ENCODE measurements around the gene ATXN1.
"Not testable (repeated sequence)": the region's sequence is repeated elsewhere in the genome, so short reads cannot be mapped to it uniquely, and the experiment has no call there.

The ATXN1 gene

GRCh38 chr6:16570946-16571345, 190.3 kb downstream of the ATXN1 start:
- no peak for DNase-seq (ENCODE audit: low read depth in 2 of 2)

GRCh38 chr6:16570221-16570553, 191.1 kb downstream of the ATXN1 start:
- DNase-seq (ENCODE audit: low read depth in 2 of 2): no peak

- DNase-seq (ENCODE audit: low read depth in 2 of 2): no peak
Measured at GRCh38 chr6:16568128-16568527, 193.1 kb downstream of the ATXN1 start.

GRCh38 chr6:16567071-16567470, 194.2 kb downstream of the ATXN1 start:
- no peak for DNase-seq (ENCODE audit: low read depth in 2 of 2)

GRCh38 chr6:16564436-16564835, 196.8 kb downstream of the ATXN1 start:
- DNase-seq (ENCODE audit: low read depth in 2 of 2): peak; percentile 39 to 47

GRCh38 chr6:16563628-16564240, 197.5 kb downstream of the ATXN1 start:
- DNase-seq (ENCODE audit: low read depth in 2 of 2): no peak

- DNase-seq (ENCODE audit: low read depth in 2 of 2): no peak
Measured at GRCh38 chr6:16562498-16562897, 198.8 kb downstream of the ATXN1 start.

GRCh38 chr6:16559071-16559470, 202.2 kb downstream of the ATXN1 start:
- DNase-seq (ENCODE audit: low read depth in 2 of 2): no peak

GRCh38 chr6:16555550-16555949, 205.7 kb downstream of the ATXN1 start:
- no peak for DNase-seq (ENCODE audit: low read depth in 2 of 2)

GRCh38 chr6:16553531-16553930, 207.7 kb downstream of the ATXN1 start:
- no peak for DNase-seq (ENCODE audit: low read depth in 2 of 2)

- DNase-seq (ENCODE audit: low read depth in 2 of 2): no peak
Measured at GRCh38 chr6:16551466-16551865, 209.8 kb downstream of the ATXN1 start.

GRCh38 chr6:16548121-16548520, 213.1 kb downstream of the ATXN1 start:
- DNase-seq (ENCODE audit: low read depth in 2 of 2): no peak

GRCh38 chr6:16547587-16547986, 213.7 kb downstream of the ATXN1 start:
- DNase-seq (ENCODE audit: low read depth in 2 of 2): no peak

GRCh38 chr6:16546861-16547260, 214.4 kb downstream of the ATXN1 start:
- DNase-seq (ENCODE audit: low read depth in 2 of 2): no peak

- DNase-seq (ENCODE audit: low read depth in 2 of 2): no peak
Measured at GRCh38 chr6:16545382-16545781, 215.9 kb downstream of the ATXN1 start.

GRCh38 chr6:16544521-16544920, 216.7 kb downstream of the ATXN1 start:
- no peak for DNase-seq (ENCODE audit: low read depth in 2 of 2)

- no peak for DNase-seq (ENCODE audit: low read depth in 2 of 2)
Measured at GRCh38 chr6:16544006-16544405, 217.3 kb downstream of the ATXN1 start.

GRCh38 chr6:16543521-16543920, 217.7 kb downstream of the ATXN1 start:
- no peak for DNase-seq (ENCODE audit: low read depth in 2 of 2)

GRCh38 chr6:16542070-16542469, 219.2 kb downstream of the ATXN1 start:
- no peak for DNase-seq (ENCODE audit: low read depth in 2 of 2)

- DNase-seq (ENCODE audit: low read depth in 2 of 2): no peak
Measured at GRCh38 chr6:16540804-16541752, 220.2 kb downstream of the ATXN1 start.

GRCh38 chr6:16540383-16540782, 220.9 kb downstream of the ATXN1 start:
- not testable (repeated sequence) for DNase-seq (ENCODE audit: low read depth in 2 of 2)

GRCh38 chr6:16539086-16539931, 222.0 kb downstream of the ATXN1 start:
- DNase-seq (ENCODE audit: low read depth in 2 of 2): no peak

Data from fibroblast of skin of left biceps (primary cell).